GM18517 (cell line): ENCODE measurements around the gene ROCK1.

Experiments used
- ATAC-seq: cut with Tn5 transposase; IDR thresholded peaks from one replicate; pipeline ENCODE4 v1.9.1; 2021; ENCODE audit warnings: mild to moderate bottlenecking, moderate library complexity; ENCODE audit not compliant: unreplicated experiment

ROCK1 gene

GRCh38 chr18:21109936-21110712 is 1.5 kb downstream of the ROCK1 start:
- ATAC-seq = peak; percentile 4

DNA sequence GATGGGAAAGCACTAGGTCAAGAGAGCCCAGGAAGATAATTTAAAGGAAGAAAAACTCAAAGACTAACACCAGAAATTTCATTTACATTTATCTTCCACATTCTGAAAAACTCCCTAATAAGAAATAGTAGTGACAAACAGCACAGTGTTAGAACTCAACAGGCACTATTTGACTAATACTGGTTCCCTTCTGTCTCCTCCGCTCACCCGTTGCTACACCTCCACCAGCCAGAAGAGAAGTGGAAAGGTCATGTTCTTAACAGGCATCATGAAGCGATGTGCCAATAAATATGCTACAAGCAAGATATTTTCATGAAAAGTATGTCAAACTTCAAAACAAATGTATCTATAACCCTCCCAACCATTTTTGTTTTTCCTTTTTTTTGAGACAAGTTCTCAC is 5.7 kb downstream of the ROCK1 start:
- peak; percentile 40 for ATAC-seq

DNA sequence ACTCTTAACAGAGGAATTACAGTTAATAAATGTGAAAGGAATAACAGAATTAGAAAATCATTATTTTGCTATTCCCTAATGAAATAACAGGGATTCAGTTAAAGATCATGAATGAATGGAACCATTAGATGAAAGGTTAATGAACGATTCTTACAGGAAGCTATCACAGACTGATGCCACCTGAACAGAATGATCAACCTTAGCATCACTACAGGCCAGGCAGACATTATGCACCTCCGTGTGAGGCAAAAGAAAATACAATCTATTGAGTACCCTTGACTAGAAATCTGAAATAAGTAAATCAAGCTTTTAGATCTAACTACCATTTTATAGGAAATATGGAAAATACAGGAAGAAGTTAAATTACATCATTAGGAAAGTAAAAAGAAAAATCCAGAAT is 10.4 kb downstream of the ROCK1 start:
- ATAC-seq = no peak

GRCh38 chr18:21100678-21101077 is 10.9 kb downstream of the ROCK1 start:
- no peak for ATAC-seq

DNA sequence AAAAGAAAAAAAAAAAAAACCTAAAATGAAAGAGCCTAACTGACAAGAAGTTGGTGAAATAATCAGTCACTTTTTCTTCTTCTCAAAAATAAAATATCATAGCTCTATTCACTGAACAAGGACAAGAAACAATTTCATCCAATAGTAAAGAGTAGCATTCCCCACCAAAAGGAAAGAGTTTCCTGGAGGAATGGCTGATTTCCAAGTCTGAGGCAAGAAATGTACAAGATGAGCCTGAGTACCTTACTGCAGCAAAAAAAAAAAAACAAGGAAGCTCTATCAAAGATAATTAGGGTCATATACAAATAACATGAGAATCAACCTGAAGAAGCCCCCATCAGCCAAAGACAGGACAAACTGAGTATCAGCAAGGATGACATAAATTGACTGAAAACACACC is 11.5 kb downstream of the ROCK1 start:
- ATAC-seq = no peak

- ATAC-seq = peak; percentile 72
Measured at GRCh38 chr18:21099442-21099841, 12.2 kb downstream of the ROCK1 start.

DNA sequence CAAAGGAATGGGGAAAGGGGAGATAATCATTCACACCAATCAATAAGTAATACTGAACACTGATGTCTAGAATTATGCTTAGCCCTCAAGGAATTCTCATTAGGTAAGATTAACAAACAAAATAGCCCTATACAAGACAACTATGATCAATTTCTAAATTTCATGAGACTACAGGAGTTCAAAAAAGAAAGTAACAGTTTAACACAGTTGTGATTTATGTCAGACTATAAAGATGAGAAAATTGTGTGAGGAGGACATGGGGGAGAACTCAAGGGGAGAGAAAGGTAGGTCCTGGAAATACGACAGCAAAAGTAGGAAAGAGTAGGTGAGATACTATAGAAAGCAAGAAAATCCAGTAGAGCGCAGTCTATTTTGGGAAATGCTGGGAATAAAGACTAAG is 14.9 kb downstream of the ROCK1 start:
- ATAC-seq = no peak

DNA sequence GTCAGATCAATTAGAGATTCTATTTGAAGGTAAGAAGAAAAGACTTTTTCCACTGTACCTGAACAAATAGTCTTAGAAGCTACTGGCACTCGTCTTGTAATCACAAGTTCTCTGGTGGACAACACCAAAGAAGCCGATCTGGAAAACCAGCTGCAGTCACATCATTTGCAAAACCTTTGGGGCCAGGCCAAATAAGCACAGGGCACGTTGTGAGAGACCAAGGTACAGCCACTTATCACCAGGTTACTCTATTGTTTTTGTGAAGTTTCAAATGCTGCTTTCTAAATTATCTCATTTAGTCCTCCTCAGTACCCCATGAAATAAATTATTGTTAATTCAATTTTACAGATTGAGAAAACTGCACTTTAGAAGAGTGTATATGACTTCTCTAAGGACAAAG is 18.5 kb downstream of the ROCK1 start:
- ATAC-seq = no peak

- no peak for ATAC-seq
Measured at GRCh38 chr18:21090680-21091079, 20.9 kb downstream of the ROCK1 start.

- no peak for ATAC-seq
Measured at GRCh38 chr18:21085579-21086166, 25.9 kb downstream of the ROCK1 start.

- no peak for ATAC-seq
Measured at GRCh38 chr18:21084511-21085078, 27.0 kb downstream of the ROCK1 start.

DNA sequence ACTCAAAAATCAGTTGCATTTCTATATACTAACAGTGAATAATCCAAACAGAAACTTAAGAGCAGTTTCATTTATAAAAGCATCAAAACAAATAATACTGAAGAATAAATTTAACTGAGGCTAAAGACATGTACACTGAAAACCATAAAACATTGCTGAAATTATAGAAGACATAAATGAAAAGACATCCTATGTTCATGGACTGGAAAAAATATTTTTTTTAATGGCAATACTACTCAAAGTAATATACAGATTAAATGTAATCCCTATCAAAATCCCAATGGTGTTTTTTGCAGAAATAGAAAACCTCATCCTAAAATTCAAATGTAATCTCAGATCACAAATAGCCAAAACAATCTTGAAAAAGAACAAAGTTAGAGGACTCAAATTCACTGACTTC is 28.6 kb downstream of the ROCK1 start:
- no peak for ATAC-seq

DNA sequence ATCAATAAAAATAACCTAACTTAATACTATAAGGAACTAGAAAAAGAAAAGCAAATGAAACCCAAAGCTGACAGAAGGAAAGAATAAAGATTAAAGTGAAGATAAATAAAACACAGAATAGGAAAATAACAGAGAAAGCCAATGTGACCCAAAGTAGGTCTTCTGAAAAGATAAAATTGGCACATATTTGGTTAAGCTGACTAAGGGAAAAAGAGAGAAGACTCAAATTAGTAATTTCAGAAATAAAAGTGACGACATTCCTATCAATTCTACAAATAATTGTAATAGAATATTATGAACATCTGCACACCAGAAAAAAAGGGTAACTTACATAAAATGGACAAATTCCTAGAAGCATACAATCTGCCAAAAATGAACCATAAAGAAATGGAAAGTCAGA is 30.2 kb downstream of the ROCK1 start:
- no peak for ATAC-seq

- ATAC-seq = no peak
Measured at GRCh38 chr18:21080576-21080975, 31.0 kb downstream of the ROCK1 start.

DNA sequence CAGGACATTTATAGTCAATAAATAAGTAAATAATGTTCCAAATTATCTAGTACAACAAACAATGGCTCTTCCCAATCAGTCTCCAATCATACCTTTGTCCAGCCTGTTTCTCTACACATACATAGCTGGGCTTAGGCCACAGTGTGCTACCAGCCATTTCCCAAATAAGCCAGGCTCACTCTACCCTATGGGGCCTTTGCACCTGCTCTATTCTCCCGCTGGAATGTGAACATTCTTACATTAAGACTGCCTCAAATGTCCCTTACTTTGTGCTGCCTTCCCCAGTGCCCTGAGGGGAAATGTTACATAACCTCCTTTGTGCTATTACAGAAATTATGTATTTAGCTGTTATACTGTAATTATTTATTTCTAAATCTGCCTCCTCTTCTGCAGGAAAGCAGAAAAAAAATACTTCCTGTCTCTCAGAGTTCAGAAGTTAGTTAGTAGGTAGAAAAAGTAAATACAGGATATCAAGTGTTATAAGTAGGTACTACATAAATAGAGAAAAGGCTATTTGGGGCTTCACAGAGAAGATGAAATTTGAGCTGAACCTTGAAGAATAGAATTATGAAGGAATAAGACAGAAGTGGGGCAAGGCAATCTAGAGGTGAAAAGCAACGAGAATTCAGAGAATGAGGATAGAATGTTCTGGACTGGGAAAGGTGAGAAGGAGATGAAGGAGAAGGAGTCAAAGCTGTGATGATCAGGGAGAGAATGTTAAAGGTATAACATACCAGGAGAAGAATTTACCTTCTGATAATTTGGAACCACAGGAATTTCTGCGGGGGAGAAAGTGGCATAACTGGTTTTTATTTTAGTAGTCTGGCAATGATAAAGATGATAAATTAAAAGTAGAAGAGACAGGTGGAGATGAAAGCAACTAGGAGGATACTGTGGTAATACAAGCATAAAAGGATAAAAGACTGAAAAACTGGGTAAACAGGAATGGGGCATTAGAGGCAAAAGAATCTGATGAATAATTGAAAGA is 37.0 kb downstream of the ROCK1 start:
- no peak for ATAC-seq

DNA sequence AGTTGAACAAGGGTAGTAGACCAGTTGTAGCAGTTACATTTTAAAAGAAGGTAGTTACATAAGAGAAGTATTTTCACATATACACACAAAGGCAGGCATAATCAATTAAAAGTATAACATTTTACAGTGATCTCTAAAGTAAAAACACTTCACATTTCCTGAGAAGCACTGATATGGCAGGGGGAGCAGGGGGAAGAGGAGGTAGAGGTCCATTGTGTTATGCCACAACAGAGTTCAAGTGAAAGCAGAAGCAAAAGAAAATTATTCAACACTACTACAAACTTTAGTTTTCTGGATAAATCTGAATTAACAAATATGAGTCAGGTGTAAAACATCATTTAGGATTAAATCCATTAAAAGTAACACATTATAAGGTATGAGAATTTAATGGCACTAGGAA is 38.4 kb downstream of the ROCK1 start:
- ATAC-seq = no peak

DNA sequence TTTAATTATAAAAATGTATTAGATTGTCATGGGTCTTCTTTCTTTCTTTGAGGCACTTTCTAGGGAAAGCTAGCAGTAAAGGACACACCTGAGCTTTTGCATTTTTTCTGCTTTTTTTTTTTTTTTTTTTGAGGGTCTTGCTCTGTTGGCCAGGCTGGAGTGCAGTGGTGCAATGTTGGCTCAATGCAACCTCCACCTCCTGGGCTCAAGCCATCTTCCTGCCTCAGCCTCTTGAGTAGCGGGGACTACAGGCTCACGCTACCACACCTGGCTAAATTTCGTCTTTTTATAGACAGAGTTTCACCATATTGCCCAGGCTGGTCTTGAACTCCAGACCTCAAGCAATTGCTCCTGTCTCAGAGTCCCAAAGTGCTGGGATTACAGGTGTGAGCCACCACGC is 40.5 kb downstream of the ROCK1 start:
- no peak for ATAC-seq

DNA sequence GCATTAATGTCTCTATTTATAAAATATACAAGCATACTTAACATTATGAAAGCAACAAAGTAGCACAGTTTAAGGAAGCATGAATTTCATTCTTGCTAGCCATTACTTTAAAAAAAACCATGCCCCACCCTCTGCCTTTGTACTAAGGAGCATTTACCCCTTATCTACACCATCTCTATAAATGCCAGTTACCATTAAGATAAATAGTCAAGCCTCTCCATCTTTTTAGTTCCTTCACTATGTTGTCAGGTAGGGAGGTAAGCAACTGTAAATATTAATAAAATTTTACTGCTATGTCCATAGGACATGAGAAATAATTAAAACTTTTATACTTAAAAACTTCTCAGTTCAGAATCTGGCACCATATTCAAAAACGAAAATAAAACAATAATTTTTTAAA is 42.1 kb downstream of the ROCK1 start:
- no peak for ATAC-seq

- no peak for ATAC-seq
Measured at GRCh38 chr18:21064347-21064746, 47.3 kb downstream of the ROCK1 start.

DNA sequence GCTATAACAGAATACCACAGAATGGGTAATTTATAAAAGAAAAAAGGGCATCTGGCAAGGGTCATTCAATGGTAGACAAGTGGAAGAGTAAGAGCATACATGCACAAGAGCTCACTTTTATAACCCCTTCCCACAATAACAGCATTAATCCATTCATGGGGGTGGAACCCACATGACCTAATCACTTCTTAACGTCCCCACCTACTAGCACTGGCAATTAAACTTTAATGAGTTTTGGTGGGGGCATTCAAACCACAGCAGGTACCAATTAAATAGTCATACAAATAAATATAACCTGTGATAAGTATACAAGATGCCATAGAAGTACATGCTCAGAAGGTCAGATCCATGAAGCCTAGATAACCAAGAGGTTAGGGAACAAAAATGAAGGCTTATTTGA is 48.6 kb downstream of the ROCK1 start:
- no peak for ATAC-seq

DNA sequence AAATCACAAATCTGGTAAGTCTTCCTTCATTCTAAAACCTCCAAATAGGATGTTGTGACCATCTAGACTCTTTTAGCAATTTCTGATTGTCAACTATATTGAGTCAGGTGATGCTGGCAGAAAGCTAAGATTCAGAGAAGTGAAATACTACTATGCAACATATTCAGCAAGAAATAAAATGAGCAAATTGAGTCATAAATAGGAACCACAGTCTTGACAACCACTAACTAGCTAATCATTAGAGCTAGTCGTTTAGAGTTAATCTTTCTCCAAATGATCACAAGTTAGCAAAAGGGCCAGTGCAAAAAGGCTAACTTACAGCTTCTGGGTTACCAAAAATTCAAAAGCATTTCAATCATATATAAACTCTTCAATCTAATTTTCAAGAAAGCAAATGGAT is 54.5 kb downstream of the ROCK1 start:
- ATAC-seq = no peak
